WTC11 (cell line): ENCODE data around the gene LIN28A. TPM values are rescaled to one million over a fixed set of nuclear protein-coding genes. Genes with fewer than 3 reads are reported as not detected.

Experiments
- ATAC-seq: fragments of 200-7000 bp; cut with Tn5 transposase; 2 replicates; pipeline ENCODE4 v1.10.0; 2021; ENCODE audit warnings: mild to moderate bottlenecking, moderate library complexity
- CTCF ChIA-PET: fragments of 300-600 bp; sonication (Branson Sonifier 250); formaldehyde crosslinking; loops from one replicate; lab custom pipeline; 2021; ENCODE audit warnings: antibody characterized with exemption; lab: Charles Lee
- POLR2A ChIA-PET: fragments of 350-600 bp; sonication (Branson Sonifier 250); formaldehyde crosslinking; loops from one replicate; lab custom pipeline; 2021; ENCODE audit warnings: antibody characterized with exemption; lab: Charles Lee
- DNase-seq: peaks from one replicate; pipeline ENCODE4 v3.0.0; 2021; ENCODE audit warnings: low spot score
- H3K27ac Mint-ChIP-seq: 2 replicates; pipeline ENCODE4 v1.8.0; 2021; ENCODE audit warnings: mixed read lengths
- H3K27me3 Mint-ChIP-seq: 2 replicates; pipeline ENCODE4 v1.8.0; 2021; ENCODE audit warnings: low read depth, mild to moderate bottlenecking, moderate library complexity, mixed read lengths
- H3K36me3 Mint-ChIP-seq: 2 replicates; pipeline ENCODE4 v1.8.0; 2021; ENCODE audit warnings: mixed read lengths
- H3K4me1 Mint-ChIP-seq: 2 replicates; pipeline ENCODE4 v1.8.0; 2022; ENCODE audit warnings: mixed read lengths
- H3K4me3 Mint-ChIP-seq: 2 replicates; pipeline ENCODE4 v1.8.0; 2021; ENCODE audit warnings: mild to moderate bottlenecking, moderate library complexity, mixed read lengths
- H3K9me3 Mint-ChIP-seq: 2 replicates; pipeline ENCODE4 v1.8.0; 2021; ENCODE audit warnings: mixed read lengths
- ATF1 ChIP-seq: sonication (generic); formaldehyde crosslinking; IDR thresholded peaks from 2 replicates; pipeline ENCODE4 v1.8.1; 2023; ENCODE audit warnings: mild to moderate bottlenecking, moderate library complexity, missing genetic modification reagents
- CBFB ChIP-seq: sonication (generic); formaldehyde crosslinking; IDR thresholded peaks from 2 replicates; pipeline ENCODE4 v1.8.1; 2022; ENCODE audit warnings: mild to moderate bottlenecking, low read depth, missing genetic modification reagents
- CREM ChIP-seq: sonication (generic); formaldehyde crosslinking; IDR thresholded peaks from 2 replicates; pipeline ENCODE4 v1.8.1; 2022; ENCODE audit warnings: mild to moderate bottlenecking, missing genetic modification reagents, moderate library complexity
- CTCF ChIP-seq: fragments of 200-600 bp; IDR thresholded peaks from 2 replicates; pipeline ENCODE4 v1.8.0; 2022; ENCODE audit warnings: antibody characterized with exemption
- ELF4 ChIP-seq: sonication (generic); formaldehyde crosslinking; IDR thresholded peaks from 2 replicates; pipeline ENCODE4 v1.8.1; 2022; ENCODE audit warnings: low read depth, mild to moderate bottlenecking, moderate library complexity, missing genetic modification reagents
- FOXJ3 ChIP-seq: sonication (generic); formaldehyde crosslinking; IDR thresholded peaks from 2 replicates; pipeline ENCODE4 v1.9.0; 2021; ENCODE audit warnings: missing genetic modification reagents, mild to moderate bottlenecking, borderline replicate concordance
- GABPB1 ChIP-seq: sonication (generic); formaldehyde crosslinking; IDR thresholded peaks from 2 replicates; pipeline ENCODE4 v1.8.1; 2023; ENCODE audit warnings: mild to moderate bottlenecking, missing genetic modification reagents
- JAZF1 ChIP-seq: fragments of 250-450 bp; sonication (Bioruptor Pico); IDR thresholded peaks from 2 replicates; pipeline ENCODE4 v1.9.0; 2021; ENCODE audit warnings: moderate library complexity, mild to moderate bottlenecking, inconsistent platforms
- MAX ChIP-seq: sonication (generic); formaldehyde crosslinking; IDR thresholded peaks from 2 replicates; pipeline ENCODE4 v1.8.0; 2022; ENCODE audit warnings: mild to moderate bottlenecking, missing genetic modification reagents
- MLX ChIP-seq: sonication (generic); formaldehyde crosslinking; IDR thresholded peaks from 2 replicates; pipeline ENCODE4 v1.8.1; 2023; ENCODE audit warnings: mild to moderate bottlenecking, missing genetic modification reagents, moderate library complexity
- MYBL2 ChIP-seq: sonication (generic); formaldehyde crosslinking; IDR thresholded peaks from 2 replicates; pipeline ENCODE4 v1.8.1; 2023; ENCODE audit warnings: mild to moderate bottlenecking, moderate library complexity, missing genetic modification reagents
- NFE2L1 ChIP-seq: sonication (generic); formaldehyde crosslinking; IDR thresholded peaks from 2 replicates; pipeline ENCODE4 v1.8.1; 2023; ENCODE audit warnings: missing genetic modification reagents
- NFYB ChIP-seq: sonication (generic); formaldehyde crosslinking; conservative IDR thresholded peaks from 2 replicates; pipeline ENCODE4 v1.8.0; 2022; ENCODE audit warnings: low read depth, missing genetic modification reagents
- NR3C1 ChIP-seq: sonication (generic); formaldehyde crosslinking; conservative IDR thresholded peaks from 2 replicates; pipeline ENCODE4 v1.8.1; 2023; ENCODE audit warnings: low read depth, mild to moderate bottlenecking, missing genetic modification reagents
- OVOL2 ChIP-seq: fragments of 250-450 bp; sonication (Bioruptor Pico); IDR thresholded peaks from 2 replicates; pipeline ENCODE4 v1.9.0; 2021; ENCODE audit warnings: mild to moderate bottlenecking, borderline replicate concordance
- PRRX2 ChIP-seq: fragments of 250-450 bp; sonication (Bioruptor Pico); IDR thresholded peaks from 2 replicates; pipeline ENCODE4 v1.8.0; 2021; ENCODE audit warnings: mild to moderate bottlenecking
- RORB ChIP-seq: fragments of 250-450 bp; sonication (Bioruptor Pico); IDR thresholded peaks from 2 replicates; pipeline ENCODE4 v1.9.0; 2021; ENCODE audit warnings: mild to moderate bottlenecking
- SMAD3 ChIP-seq: sonication (generic); formaldehyde crosslinking; IDR thresholded peaks from 2 replicates; pipeline ENCODE4 v1.8.0; 2022; ENCODE audit warnings: missing genetic modification reagents, mild to moderate bottlenecking, borderline replicate concordance
- TCF7 ChIP-seq: sonication (generic); formaldehyde crosslinking; IDR thresholded peaks from 2 replicates; pipeline ENCODE4 v1.8.0; 2022; ENCODE audit warnings: mild to moderate bottlenecking, low read depth, missing genetic modification reagents, moderate library complexity
- TEAD1 ChIP-seq: sonication (generic); formaldehyde crosslinking; IDR thresholded peaks from 2 replicates; pipeline ENCODE4 v1.8.0; 2022; ENCODE audit warnings: mild to moderate bottlenecking, missing genetic modification reagents
- TEAD4 ChIP-seq: sonication (generic); formaldehyde crosslinking; IDR thresholded peaks from 2 replicates; pipeline ENCODE4 v1.8.0; 2022; ENCODE audit warnings: mild to moderate bottlenecking, missing genetic modification reagents
- USF2 ChIP-seq: sonication (generic); formaldehyde crosslinking; IDR thresholded peaks from 2 replicates; pipeline ENCODE4 v1.8.1; 2023; ENCODE audit warnings: mild to moderate bottlenecking, missing genetic modification reagents, moderate library complexity
- ZNF138 ChIP-seq: sonication (generic); formaldehyde crosslinking; conservative IDR thresholded peaks from 2 replicates; pipeline ENCODE4 v1.8.1; 2022; ENCODE audit warnings: mild to moderate bottlenecking, moderate library complexity, missing genetic modification reagents
- ZNF263 ChIP-seq: sonication (generic); formaldehyde crosslinking; IDR thresholded peaks from 2 replicates; pipeline ENCODE4 v1.8.1; 2022; ENCODE audit warnings: low read depth, mild to moderate bottlenecking, moderate library complexity, missing genetic modification reagents
- ZNF281 ChIP-seq: sonication (generic); formaldehyde crosslinking; IDR thresholded peaks from 2 replicates; pipeline ENCODE4 v1.8.0; 2023; ENCODE audit warnings: mild to moderate bottlenecking, missing genetic modification reagents
- ZNF317 ChIP-seq: sonication (generic); formaldehyde crosslinking; IDR thresholded peaks from 2 replicates; pipeline ENCODE4 v1.8.1; 2023; ENCODE audit warnings: low read depth, mild to moderate bottlenecking, moderate library complexity, missing genetic modification reagents, borderline replicate concordance
- ZNF396 ChIP-seq: fragments of 250-450 bp; sonication (Bioruptor Pico); IDR thresholded peaks from 2 replicates; pipeline ENCODE4 v1.8.0; 2021; ENCODE audit warnings: mild to moderate bottlenecking, moderate library complexity, borderline replicate concordance
- ZNF416 ChIP-seq: fragments of 250-450 bp; sonication (Bioruptor Pico); IDR thresholded peaks from 2 replicates; pipeline ENCODE4 v1.9.0; 2021; ENCODE audit warnings: mild to moderate bottlenecking, inconsistent platforms
- ZNF425 ChIP-seq: fragments of 250-450 bp; sonication (Bioruptor Pico); conservative IDR thresholded peaks from 2 replicates; pipeline ENCODE4 v1.9.0; 2021; ENCODE audit warnings: mild to moderate bottlenecking
- total RNA-seq: library from RNA; stranded (reverse); gene quantifications from 3 replicates; pipeline ENCODE4 v1.2.3, GENCODE V29; 2021

LIN28A gene
- total RNA-seq, 1 experiment from 2014 or later, result 1,251 TPM

GRCh38 chr1:26412180-26412840 is 1.7 kb downstream of the LIN28A start (continued):
- TF ChIP-seq NR3C1 (CRISPR knock-in tag) (no peak; the same call in 1 of the 2 replicates), TEAD1 (CRISPR knock-in tag) (peak; percentile 95), MLX (no peak), TEAD4 (CRISPR knock-in tag) (no peak), ELF4 (CRISPR knock-in tag) (no peak), TCF7 (no peak), CREM (CRISPR knock-in tag) (no peak), ZNF263 (CRISPR knock-in tag) (no peak), ATF1 (CRISPR knock-in tag) (no peak), SMAD3 (CRISPR knock-in tag) (no peak), ZNF281 (CRISPR knock-in tag) (peak; percentile 99), RORB (no peak), ZNF425 (CRISPR knock-in tag) (no peak), OVOL2 (CRISPR knock-in tag) (no peak)
- TF ChIP-seq, all 79 proteins: peak for 17

- peaks cover 71% of the 10 kb centered on the region for H3K4me1 Mint-ChIP-seq
- CTCF ChIA-PET, result interaction anchor here (0.9 to 1.1 kb wide), 2 partner anchors 49 to 91 kb away, joined by 3 to 7 read pairs; no protein-coding TSS in a partner anchor
- H3K27me3 Mint-ChIP-seq, result no peaks in the 10 kb centered on the region; the same call in 1 of the 2 replicates
- POLR2A ChIA-PET, result interaction anchor here (1.0 to 1.7 kb wide), 2 partner anchors 19 to 59 kb away, joined by 3 to 5 read pairs; partner anchors contain the start of genes DHDDS and HMGN2
- peak overlapping the region; percentile 98 for H3K4me3 Mint-ChIP-seq
- peak overlapping the region; percentile 94 for H3K27ac Mint-ChIP-seq
- DNase-seq (no peak), ATAC-seq (no peak)
- H3K9me3 Mint-ChIP-seq, result no peaks in the 10 kb centered on the region
- H3K36me3 Mint-ChIP-seq, result peaks cover 60% of the 10 kb centered on the region
- TF ChIP-seq FOXJ3 (CRISPR knock-in tag), result no peak
- no peak for TF ChIP-seq CTCF
- TF ChIP-seq MAX (CRISPR knock-in tag), result no peak
- no peak for TF ChIP-seq PRRX2 (CRISPR knock-in tag)
- TF ChIP-seq ZNF396 (CRISPR knock-in tag), result no peak
- TF ChIP-seq ZNF138 (CRISPR knock-in tag), result no peak
- no peak for TF ChIP-seq MYBL2 (CRISPR knock-in tag)
- no peak for TF ChIP-seq USF2
- no peak for TF ChIP-seq ELF4 (CRISPR knock-in tag)
- TF ChIP-seq CBFB, result no peak
- no peak for TF ChIP-seq GABPB1
- no peak for TF ChIP-seq ZNF317 (CRISPR knock-in tag)
- no peak for TF ChIP-seq NFE2L1
- TF ChIP-seq ZNF416, result no peak
- no peak for TF ChIP-seq TCF7
- TF ChIP-seq NFYB (CRISPR knock-in tag), result no peak
- TF ChIP-seq JAZF1, result no peak
These were observed 2.4 kb downstream of the LIN28A start for GRCh38 chr1:26413031-26413430.
